ENCODE results near the gene CCNF.
"Not testable (repeated sequence)": the region's sequence is repeated elsewhere in the genome, so short reads cannot be mapped to it uniquely, and the experiment has no call there.

CCNF gene

DNA sequence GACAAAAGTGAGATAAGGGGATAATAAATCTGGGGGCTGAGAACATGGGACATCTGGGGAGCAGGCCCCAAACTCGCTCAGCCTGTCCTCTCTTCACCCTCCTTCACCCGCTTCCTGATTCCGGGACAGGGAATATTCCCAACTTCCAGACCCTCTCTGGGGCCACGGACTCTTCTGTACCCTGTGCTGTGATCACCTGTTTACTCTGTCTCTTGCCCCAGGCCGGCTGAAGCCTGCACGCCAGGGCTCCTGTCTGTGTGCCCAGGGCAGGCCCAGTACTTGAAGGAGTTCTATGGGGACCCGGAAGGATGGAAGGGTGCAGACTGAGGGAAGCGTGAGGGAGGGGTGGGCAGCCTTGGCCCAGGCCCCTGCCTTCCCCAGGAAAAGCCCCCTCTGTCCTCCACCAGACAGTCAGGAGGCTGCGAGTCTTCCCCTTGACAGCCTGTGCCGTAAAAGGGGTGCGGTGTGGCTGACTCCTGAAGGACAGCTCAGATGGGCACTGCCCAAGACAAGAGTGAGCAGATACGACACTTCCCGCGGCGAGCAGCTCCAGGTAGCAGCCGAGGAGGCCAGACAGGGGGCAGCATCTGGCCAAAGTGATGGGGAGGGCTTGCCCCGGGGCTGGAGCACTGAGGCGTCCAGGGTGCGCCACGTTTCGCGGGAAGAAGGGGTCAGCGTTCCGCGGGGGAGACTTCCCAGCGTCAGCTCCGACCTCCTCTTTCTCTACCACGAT lies 1.0 kb upstream of the CCNF start:
- no peak for DNase-seq (ENCODE audit: low read depth in 2 of 2)

DNA sequence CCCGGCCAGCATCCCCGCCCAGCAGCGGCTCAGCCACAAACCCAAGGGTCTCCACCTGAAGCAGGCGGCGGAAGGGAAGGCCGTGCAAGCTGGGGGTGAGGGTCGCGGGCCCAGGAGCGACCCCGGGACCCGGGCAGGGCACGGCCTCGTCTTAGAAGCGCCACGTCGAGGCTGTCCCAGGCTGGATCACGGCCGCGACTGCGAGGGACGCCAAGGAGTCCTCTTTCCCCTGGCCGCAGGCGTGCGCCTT lies 538 bp upstream of the CCNF start:
- no peak for DNase-seq (ENCODE audit: low read depth in 2 of 2)

DNA sequence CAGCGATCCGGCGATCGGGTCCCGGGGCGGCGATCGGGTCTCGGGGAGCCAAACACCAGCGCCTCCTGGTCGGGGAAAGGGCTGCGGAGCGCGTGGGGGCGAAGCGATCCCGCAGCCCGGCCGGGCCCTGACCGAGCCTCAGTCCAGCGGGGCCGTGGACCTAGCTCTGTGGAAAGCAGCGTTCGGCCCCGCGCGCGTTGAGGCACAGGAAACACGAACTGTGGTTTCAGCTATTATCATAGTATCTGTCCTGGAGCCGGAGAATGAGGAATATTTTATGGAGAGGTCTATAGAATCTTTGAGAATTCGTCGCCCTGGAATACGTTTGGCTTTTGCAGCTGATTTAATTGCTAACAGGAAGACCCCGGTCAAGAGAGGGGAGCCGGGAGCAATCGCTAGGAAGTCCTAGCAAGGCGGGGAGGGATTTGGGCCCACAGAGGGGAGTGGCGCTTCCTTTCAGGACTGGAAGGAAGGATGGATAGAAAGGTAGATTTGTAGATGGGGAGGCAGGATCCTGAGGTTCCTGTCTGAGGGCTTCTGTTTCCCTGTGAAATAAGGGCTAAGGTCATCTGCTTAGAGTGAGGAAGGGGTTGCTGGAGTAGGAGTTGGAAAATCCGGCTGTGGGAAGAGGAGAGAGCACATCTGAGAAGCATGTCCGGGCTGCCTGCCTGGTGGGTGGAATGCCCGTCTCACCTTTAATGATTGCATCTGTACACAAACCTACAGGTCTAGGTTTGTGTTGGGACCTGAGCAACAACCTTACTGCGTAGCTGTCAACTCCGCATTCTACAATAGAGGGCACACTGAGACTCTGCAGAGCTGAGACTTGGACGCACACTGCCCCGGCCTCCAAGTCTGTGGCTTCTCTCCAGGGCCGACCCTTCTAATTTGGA lies 770 bp downstream of the CCNF start:
- no peak for DNase-seq (ENCODE audit: low read depth in 2 of 2)

DNA sequence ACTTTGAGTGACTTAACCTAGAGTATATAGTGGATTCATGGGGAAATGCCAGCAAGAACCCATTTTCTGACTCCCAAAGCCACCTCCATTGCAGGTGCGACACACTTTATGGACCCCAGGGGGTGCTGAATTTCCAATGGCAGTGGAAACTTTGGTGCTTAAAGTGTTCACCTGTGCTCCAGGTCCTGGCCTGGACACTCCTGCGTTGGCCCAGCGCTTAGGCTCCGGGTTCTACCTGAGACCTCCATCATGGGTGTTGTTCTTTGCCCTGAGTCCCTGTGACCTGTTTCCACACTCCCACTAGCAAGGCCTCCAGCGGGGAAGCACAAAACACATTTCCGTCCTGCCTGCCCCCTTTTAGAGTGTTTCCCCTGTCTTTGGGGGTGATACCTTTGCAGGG lies 3.0 kb downstream of the CCNF start:
- no peak for DNase-seq (ENCODE audit: low read depth in 2 of 2)

DNA sequence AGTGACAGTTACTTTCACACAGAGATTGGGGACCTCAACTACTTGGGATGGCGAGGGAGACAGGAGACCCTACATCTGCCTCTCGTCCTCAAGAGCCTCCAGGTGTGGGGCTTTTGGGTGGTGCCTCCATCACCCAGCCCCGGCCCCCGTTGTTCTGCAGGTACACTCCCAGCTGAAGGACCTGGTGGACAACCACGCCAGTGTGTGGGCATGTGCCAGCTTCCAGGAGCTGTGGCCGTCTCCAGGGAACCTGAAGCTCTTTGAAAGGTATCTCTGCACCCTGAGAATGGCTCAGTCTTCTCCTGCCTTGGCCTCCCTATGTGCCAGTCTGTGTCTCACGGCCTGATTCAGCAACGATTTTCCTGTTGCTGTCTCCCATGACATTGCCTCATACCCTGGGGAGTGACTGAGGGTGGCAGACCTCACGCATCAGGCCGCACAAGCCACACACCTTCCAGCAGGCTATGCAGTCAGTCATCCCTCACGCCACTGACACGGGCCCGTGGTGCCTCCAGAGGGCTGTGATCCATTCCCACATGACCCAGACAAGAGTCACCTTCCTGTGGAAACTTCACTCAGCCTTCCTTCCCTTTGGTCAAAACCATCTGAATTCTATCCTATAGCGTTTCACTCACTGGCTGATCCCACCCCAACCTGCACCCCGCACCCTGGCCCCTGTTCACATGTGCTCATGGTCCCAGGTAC lies 3.7 kb downstream of the CCNF start:
- no peak for DNase-seq (ENCODE audit: low read depth in 2 of 2)

DNA sequence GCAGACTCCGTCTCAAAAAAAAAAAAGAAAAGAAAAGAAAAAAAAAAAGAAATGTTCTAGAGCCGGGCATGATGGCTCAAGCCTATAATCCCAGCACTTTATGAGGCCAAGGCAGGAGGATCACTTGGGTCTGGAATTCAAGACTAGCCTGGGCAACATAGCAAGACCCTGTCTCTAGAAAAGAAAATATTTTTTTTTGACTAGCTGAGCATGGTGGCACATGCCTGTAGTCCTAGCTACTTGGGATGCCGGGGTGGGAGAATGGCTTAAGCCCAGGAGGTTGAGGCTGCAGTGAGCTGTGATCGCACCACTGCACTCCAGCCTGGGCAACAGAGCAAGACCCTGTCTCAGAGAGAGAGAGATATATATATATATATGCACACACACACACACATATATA lies 6.0 kb downstream of the CCNF start:
- DNase-seq (ENCODE audit: low read depth in 2 of 2), result not testable (repeated sequence)

DNA sequence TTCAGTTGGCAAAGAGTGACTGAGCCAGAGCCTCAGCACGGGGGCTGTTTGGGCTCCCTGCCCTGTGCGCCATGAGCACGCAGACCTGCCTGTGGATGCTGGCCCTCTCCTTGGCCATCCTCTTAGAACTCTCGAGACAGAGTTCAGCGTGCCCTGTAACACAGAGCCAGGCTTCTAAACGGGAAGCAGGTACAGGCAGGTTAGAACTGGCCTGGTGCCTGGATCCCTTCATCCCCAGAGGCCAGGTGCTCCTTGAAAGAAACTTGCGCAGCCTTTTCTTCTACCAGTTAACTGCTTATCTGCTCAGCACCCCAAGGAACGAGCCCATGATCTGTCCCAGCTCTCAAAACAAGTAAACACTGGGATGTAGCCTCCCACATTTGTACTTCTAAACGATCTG lies 6.9 kb downstream of the CCNF start:
- DNase-seq (ENCODE audit: low read depth in 2 of 2), result no peak

DNA sequence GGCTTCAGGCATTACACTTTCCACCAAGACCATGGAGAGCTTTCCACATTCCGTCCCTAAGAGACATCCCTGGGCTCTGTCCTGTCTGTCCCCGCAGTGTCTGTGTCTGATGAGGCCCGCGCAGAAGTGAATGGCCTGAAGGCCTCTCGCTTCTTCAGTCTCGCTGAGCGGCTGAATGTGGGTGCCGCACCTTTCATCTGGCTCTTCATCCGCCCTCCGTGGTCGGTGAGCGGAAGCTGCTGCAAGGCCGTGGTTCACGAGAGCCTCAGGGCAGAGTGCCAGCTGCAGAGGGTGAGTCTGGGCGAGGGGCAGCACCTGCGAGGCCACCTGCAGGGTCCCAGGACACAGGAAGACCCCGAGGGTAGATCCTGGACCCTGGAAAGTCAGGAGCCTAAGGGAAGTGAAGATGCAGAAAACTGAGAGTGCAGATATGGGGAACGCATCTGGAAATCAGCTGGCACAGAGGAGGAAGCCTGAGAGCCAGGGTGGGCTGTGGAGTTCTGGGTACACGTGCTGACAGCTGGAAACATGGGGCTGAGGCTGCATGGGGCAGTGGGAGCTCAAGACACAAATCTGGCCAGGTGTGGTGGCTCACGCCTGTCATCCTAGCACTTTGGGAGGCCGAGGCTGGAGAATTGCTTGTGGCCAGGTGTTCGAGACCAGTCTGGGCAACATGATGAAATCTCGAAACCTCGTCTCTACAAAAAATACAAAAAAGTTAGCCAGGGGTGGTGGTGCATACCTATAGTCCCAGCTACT lies 8.0 kb downstream of the CCNF start:
- no peak for DNase-seq (ENCODE audit: low read depth in 2 of 2)

DNA sequence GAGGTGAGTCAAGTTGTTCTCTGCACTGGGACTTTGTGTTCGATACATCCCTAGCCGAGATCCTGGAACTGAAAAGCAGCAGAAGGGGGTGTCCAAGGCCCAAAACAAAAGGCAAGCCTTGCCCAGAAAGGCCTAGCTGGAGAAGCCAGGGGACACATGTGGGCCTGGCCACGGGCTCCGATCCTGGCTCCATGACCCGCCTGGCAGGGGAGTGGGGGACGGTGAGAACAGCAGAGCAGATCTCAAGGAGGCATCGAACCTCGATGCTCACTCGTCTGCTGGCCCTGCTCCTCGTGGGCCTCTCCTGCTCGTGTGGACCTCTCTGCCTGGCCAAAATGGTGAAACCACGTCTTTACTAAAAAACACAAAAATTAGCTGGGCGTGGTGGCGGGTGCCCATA lies 8.9 kb downstream of the CCNF start:
- no peak for DNase-seq (ENCODE audit: low read depth in 2 of 2)

DNA sequence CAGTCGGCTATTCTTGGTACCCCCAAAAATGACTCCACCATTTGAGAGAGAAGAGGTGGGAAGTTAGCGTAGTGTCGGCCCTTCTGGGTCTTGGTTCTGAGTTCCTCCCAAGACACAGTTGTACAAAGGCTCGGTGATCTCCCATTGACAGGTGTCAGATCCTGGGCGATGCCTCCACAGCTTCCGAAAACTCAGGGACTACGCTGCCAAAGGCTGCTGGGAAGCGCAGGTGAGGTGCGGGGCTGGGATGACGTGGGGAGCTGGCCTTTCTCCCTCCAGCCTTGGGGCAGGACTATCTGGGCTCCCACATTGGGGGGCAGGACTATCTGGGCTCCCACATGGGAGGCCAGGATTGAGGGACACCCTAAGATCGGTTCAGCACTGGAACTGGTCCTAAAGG lies 10.4 kb downstream of the CCNF start:
- DNase-seq (ENCODE audit: low read depth in 2 of 2), result no peak

DNA sequence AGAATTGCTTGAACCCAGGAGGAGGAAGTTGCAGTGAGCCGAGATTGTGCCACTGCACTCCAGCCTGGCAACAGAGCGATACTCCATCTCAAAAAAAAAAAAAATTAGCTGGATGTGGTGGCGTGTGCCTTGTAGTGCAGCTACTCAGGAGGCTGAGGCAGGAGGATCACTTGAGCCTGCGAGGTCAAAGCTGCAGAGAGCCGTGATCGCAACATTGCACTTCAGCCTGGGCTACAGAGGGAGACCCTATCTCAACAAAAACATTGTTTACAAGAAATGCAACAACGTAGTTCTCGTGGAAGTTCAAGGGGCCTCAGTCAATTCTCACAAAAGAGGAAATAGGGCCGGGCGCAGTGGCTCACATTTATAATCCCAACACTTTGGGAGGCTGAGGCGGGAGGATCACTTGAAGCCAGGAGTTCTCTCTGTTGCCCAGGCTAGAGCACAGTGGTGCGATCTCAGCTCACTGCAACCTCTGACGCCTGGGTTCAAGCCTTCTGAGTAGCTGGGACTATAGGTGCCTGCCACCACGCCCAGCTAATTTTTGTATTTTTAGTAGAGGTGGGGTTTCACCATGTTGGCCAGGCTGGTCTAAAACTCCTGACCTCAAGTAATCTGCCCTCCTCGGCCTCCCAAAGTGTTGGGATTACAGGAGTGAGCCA lies 12.0 kb downstream of the CCNF start:
- not testable (repeated sequence) for DNase-seq (ENCODE audit: low read depth in 2 of 2)

DNA sequence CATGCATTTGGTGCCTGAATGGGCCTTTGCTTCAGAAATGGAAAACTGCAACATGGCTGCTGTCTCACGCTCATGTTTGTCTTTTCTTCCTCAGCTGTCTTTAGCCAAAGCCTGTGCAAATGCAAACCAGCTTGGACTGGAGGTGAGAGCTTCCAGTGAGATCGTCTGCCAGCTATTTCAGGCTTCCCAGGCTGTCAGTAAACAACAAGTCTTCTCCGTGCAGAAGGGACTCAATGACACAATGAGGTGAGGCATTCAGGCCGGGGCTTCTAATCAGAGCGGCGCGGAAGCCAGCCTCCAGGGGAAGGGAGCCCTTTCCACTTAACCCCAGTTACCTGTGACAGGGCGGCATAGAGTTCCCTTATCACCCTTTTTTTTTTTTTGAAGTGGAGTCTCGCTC lies 14.3 kb downstream of the CCNF start:
- DNase-seq (ENCODE audit: low read depth in 2 of 2), result no peak

DNA sequence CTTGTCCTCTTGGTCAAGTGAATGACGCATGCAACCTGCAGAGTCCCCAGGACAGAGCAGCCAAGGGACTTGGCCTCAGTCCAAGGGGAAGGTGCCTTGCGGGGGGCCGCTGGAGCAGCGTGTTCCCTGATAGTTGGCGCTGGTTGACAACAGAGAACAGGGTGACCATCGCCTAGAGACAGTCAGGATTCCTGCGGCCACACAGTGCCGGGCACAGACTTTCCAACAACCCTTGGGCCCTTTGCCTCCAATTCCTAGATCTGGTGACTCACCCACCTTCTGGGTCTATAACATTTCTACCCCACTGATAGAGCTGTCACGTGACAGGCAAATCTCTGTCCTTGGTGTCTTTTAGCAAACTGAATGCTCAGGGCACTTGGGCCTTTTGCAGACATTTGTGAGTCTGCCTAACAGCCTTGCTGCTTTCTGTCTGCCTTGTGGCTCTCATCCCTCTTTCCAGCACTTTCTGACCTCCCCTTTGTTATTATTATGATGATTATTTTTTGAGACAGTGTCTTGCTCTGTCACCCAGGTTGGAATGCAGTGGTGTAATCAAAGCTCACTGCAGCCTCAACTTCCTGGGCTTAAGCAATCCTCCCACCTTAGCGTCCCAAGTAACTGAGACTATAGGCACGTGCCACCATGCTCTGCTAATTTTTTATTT lies 18.8 kb downstream of the CCNF start:
- no peak for DNase-seq (ENCODE audit: low read depth in 2 of 2)

DNA sequence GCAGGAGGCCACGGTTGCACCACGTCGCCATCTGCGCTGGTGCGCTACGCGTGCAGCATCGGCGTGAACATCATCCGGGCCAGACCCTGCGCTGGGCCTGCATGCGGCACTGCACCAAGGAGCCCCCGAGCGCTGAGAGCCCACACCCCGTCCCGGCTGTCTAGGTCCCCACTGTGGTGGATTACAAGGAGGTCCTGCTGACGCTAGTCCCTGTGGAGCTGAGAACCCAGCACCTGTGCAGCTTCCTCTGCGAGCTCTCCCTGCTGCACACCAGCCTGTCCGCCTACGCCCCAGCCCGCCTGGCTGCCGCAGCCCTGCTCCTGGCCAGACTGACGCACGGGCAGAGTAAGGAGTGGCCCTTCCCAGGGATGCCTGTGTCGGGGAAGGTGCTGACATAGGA lies 19.9 kb downstream of the CCNF start:
- DNase-seq (ENCODE audit: low read depth in 2 of 2), result no peak

DNA sequence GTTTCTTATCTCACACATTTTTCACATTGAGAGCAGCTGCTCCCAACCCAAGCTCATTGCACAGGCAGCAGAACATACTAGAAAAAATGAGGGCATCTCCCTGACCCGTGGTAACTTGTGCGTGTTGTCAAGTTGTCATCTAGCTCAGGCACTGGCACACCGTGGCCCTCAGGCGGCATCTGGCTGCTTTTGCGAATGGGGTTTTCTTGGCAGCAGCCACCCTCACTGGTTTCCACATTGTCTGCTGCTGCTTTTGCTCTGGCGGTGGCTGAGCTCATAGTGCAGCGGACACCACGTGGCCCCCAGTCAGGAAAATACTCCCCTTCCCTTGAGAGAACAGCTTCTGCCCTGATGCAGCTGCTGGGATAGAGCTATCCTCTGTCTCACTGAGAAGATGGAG lies 21.3 kb downstream of the CCNF start:
- DNase-seq (ENCODE audit: low read depth in 2 of 2), result no peak

DNA sequence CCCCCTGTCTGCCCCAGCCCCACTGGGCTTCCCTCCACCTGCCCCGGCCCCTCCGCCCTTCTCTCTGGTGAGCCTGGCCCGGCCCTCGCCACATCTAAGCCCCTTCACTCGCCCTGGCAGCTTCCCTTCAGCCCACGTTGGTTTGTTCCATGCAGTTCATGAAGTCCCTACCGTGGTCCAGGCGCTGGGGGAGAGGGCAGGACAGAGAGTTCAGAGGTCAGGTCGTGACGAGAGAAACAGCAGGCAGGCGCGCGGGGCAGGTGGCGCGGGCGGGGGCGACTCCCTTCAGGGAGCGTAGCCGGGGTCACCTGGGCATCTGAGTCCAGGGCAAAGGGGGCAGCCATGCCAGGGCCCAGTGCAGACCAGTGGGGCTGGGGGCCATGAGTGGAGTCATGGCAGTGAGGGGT lies 21.7 kb downstream of the CCNF start:
- DNase-seq (ENCODE audit: low read depth in 2 of 2), result no peak

DNA sequence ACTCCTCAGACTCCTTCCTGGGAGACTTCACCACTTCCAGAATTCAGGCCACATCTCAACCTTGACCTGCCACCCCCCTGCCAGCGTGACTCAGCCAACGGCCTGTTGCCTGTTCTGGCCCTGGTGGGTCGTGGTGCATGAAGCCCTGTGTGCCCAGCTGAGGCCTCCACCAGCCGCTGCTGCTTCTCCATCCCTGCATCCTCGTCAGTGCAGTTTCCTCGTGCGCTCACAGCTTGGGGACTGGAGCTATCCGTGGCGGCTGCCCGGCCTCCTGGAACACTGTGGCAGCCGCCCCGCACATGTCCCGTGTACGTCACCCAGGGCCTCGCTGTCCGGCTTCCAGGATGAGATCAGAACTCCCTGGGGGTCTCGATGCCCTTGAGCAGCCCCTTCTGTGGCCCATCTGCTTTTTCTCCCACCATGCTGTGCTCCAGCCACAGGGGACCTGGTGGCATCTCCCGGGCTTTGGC lies 22.6 kb downstream of the CCNF start:
- no peak for DNase-seq (ENCODE audit: low read depth in 2 of 2)

DNA sequence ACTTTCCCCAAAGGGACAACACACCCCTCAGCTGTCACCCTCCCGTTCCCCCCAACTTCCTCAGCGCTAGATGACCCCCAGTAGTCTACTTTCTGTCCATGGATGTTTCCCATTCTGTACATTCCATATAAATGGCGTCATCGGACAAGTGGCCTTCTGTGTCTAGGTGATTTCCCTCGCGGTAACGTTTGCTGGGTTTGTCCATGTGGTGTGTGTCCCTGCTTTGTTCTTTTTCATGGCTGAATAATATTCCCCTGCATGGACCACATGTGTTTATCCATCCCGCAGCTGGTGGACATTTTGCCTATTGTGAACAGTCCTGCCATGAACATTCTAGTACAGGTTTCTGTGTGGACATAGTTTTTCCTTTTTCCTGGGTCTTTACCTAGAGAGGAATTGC lies 23.4 kb downstream of the CCNF start:
- no peak for DNase-seq (ENCODE audit: low read depth in 2 of 2)

DNA sequence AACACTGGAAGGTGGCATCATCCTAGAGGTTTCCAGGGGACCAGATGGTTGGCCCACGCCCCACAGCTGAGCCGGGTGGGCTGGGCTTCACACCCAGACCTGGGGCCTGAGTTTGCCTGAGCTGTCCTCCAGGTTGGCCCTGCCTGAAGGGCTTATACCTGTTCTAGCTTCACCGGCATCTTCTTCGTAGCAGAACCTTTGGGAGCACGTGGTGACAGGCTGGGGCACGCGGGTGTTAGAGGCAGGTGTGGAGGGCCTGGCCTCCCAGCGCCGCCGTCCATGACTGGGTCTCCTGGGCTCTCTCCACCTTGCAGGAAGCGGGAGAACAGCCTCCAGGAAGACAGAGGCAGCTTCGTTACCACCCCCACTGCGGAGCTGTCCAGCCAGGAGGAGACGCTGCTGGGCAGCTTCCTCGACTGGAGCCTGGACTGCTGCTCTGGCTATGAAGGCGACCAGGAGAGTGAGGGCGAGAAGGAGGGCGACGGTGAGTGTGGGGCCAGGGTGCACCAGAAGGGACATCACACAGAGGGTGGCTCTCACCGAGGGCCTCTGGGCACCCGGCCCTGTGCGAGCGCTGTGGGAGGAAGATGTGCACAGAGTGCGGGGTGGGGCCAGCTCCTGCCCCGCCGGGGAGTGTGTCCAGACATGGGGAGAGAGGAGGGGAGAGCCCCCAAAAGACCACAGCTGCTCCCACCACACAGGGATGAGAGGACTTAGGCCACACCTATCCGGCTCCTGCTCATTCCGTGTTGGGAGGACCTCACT lies 26.0 kb downstream of the CCNF start:
- no peak for DNase-seq (ENCODE audit: low read depth in 2 of 2)

DNA sequence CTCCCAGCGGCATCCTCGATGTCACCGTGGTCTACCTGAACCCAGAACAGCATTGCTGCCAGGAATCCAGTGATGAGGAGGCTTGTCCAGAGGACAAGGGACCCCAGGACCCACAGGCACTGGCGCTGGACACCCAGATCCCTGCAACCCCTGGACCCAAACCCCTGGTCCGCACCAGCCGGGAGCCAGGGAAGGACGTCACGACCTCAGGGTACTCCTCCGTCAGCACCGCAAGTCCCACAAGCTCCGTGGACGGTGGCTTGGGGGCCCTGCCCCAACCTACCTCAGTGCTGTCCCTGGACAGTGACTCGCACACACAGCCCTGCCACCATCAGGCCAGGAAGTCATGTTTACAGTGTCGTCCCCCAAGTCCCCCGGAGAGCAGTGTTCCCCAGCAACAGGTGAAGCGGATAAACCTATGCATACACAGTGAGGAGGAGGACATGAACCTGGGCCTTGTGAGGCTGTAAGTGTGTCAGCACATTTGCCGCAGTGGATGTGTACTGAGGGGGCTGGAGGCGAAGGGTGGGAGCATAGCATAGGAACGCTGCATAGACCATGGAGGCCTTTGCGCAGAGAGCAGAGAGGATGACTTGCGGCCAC lies 27.4 kb downstream of the CCNF start:
- DNase-seq (ENCODE audit: low read depth in 2 of 2), result no peak
